ENCODE results near the gene KCNJ14.

DNA sequence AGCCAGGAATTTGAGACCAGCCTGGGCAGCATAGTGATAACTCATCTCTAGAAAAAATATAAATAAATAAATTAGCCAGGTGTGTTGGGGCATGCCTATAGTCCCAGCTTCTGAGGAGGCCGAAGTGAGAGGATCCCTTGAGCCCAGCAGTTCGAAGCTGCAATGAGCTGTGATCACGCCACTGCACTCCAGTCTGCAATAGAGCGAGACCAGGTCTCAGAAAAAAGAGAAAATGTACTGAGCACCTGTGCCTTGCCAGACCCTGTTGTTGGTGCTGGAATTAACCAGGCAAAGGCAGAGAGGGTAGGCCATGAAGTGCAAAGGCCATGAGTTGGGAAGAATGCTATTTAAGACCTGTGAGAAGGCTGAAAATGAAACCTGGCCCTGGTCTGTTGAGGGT, 16.5 kb downstream of the KCNJ14 start:
- TF ChIP-seq, protein P1, sequence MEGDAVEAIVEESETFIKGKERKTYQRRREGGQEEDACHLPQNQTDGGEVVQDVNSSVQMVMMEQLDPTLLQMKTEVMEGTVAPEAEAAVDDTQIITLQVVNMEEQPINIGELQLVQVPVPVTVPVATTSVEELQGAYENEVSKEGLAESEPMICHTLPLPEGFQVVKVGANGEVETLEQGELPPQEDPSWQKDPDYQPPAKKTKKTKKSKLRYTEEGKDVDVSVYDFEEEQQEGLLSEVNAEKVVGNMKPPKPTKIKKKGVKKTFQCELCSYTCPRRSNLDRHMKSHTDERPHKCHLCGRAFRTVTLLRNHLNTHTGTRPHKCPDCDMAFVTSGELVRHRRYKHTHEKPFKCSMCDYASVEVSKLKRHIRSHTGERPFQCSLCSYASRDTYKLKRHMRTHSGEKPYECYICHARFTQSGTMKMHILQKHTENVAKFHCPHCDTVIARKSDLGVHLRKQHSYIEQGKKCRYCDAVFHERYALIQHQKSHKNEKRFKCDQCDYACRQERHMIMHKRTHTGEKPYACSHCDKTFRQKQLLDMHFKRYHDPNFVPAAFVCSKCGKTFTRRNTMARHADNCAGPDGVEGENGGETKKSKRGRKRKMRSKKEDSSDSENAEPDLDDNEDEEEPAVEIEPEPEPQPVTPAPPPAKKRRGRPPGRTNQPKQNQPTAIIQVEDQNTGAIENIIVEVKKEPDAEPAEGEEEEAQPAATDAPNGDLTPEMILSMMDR (IDR thresholded peaks at IDR 0.05), result no peak
- no peak for TF ChIP-seq POLR2A (IDR thresholded peaks at IDR 0.05)
